ENCODE data around the gene DDIT3. TPM values are rescaled to one million over a fixed set of nuclear protein-coding genes. Genes with fewer than 3 reads are reported as not detected.

DDIT3 gene
- total and polyA plus RNA-seq, 2 of the 8 experiments (the other 6 are each of a cell fraction or from before 2014, with no cell fraction given): 4.9 to 5.7 TPM

DNA sequence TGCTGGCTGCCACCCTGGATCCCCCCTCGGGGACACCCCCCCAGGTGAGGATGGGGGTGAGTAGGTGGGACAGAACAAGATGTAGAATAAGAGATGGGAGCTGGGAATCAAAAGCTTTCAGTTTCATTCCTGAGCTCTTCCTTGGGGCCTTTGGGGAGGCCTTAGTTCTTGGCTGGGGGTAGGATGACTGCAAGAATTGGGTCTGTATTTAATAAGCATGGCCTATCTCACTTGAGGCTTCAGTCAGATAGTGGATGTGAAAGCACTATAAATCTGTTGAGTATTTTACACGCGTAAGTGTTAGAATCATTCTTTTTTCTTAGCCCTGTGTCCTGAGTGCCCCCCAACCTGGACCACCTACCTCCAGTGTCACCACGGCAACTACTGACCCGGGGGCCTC lies 6.9 kb upstream of the DDIT3 start:
- H2AFZ ChIP-seq (ENCODE audit: low read length): no peak overlapping the region
- no peak overlapping the region for H3K4ac ChIP-seq (replicated peaks; ENCODE audit: insufficient read length, low read depth, low read length)
- no peak overlapping the region for H2BK12ac ChIP-seq (ENCODE audit: low read depth, low read length)
- H3K9ac ChIP-seq (replicated peaks in 1 of 4; ENCODE audit: extremely low read depth in 1 of 4, low read depth in 3 of 4, low read length in 3 of 4): no peak overlapping the region
- no peak overlapping the region for H3K23ac ChIP-seq (ENCODE audit: insufficient read length)
- ChIA-PET POLR2A (ENCODE audit: partially characterized antibody) (interaction anchor here (0.7 to 7.3 kb wide), 13 partner anchors 9 to 208 kb away, joined by 3 to 56 read pairs (median 5); partner anchors contain the start of genes DCTN2 and INHBE), CTCF (ENCODE audit: partially characterized antibody) (interaction anchor here (0.6 to 4.8 kb wide), 5 partner anchors 9 to 1158 kb away, joined by 3 to 29 read pairs (median 5); partner anchors contain the start of gene GLI1)
- H4K8ac ChIP-seq (ENCODE audit: extremely low read depth, insufficient read depth, low read length): no peak overlapping the region
- no peak overlapping the region for H2BK15ac ChIP-seq (ENCODE audit: low read length)
- DNase-seq (ENCODE audit: low read depth in 1 of 2, low spot score in 2 of 2): no peak
- no peak overlapping the region for H2BK20ac ChIP-seq (ENCODE audit: low read length)
- H3K36me3 ChIP-seq (ENCODE audit: control insufficient read depth in 2 of 4, insufficient read depth in 4 of 4, low read length in 3 of 4): peaks cover 6 to 60% (median 24%) of the 10 kb centered on the region in 4 experiments; a peak in 7 of 8 replicates
- H4K20me1 ChIP-seq (replicated peaks in 1 of 2; ENCODE audit: control insufficient read depth in 1 of 2, insufficient read depth in 2 of 2, low read length in 2 of 2): peaks cover 3 to 13% of the 10 kb centered on the region in 2 experiments
- peaks cover 0 to 9% (median 4%) of the 10 kb centered on the region in 4 experiments; a peak in 3 of 7 replicates for H3K4me1 ChIP-seq (replicated peaks in 1 of 4; ENCODE audit: control insufficient read depth in 3 of 4, insufficient read depth in 4 of 4, low read length in 3 of 4)
- H3K27ac ChIP-seq (ENCODE audit: low read depth, low read length): no peak overlapping the region
- H3K79me1 ChIP-seq (ENCODE audit: low read depth, low read length): no peaks in the 10 kb centered on the region; the same call in 1 of the 2 replicates
- no peak overlapping the region for H3K56ac ChIP-seq (replicated peaks; ENCODE audit: insufficient read length, low read depth, low read length)
- no peak overlapping the region for H2BK5ac ChIP-seq (ENCODE audit: low read depth, low read length)
- peaks cover 0 to 9% of the 10 kb centered on the region in 2 experiments; a peak in 1 of 4 replicates for H3K79me2 ChIP-seq (ENCODE audit: control insufficient read depth in 1 of 2, insufficient read depth in 2 of 2, low read length in 2 of 2)
- H3K9me3 ChIP-seq (ENCODE audit: insufficient read depth in 2 of 2, low read depth in 1 of 2, low read length in 1 of 2): no peaks in the 10 kb centered on the region
- 88% methylated on average over 5 of the region's 5 CpGs; no CpG with 5 or more reads in 1 of the 2 experiments for WGBS, 2 experiments (ENCODE audit: extremely low coverage in 1 of 2, insufficient coverage in 1 of 2, insufficient read length in 1 of 2, insufficient replicate concordance in 2 of 2, low coverage in 1 of 2, low lambda C conversion rate in 2 of 2, missing lambda C conversion rate in 1 of 2)
- no peak for FAIRE-seq
- H3K18ac ChIP-seq (ENCODE audit: extremely low read depth, low read length): no peak overlapping the region
- no peak overlapping the region for H3K4me3 ChIP-seq (ENCODE audit: extremely low read depth in 1 of 4, insufficient read depth in 2 of 4, low read depth in 3 of 4, low read length in 4 of 4)
- H3K27me3 ChIP-seq (replicated peaks in 1 of 4; ENCODE audit: control insufficient read depth in 3 of 4, extremely low read depth in 1 of 4, insufficient read depth in 3 of 4, low read length in 3 of 4): peaks cover 0 to 1% (median 0%) of the 10 kb centered on the region in 4 experiments; a peak in 1 of 7 replicates
- H3K4me2 ChIP-seq (ENCODE audit: insufficient read depth in 1 of 2, low read depth in 2 of 2, low read length in 2 of 2): no peak overlapping the region
- no peak overlapping the region for H3K14ac ChIP-seq (ENCODE audit: insufficient read length)
- H4K91ac ChIP-seq (replicated peaks; ENCODE audit: insufficient read length, low read length): no peak overlapping the region
- H2BK120ac ChIP-seq (replicated peaks; ENCODE audit: low read depth, low read length): no peak overlapping the region
- H3K23me2 ChIP-seq (ENCODE audit: low read depth, low read length): peaks cover 5% of the 10 kb centered on the region; the same call in 1 of the 2 replicates
- H2AK5ac ChIP-seq (ENCODE audit: low read depth, low read length): no peak overlapping the region
- H4K5ac ChIP-seq (ENCODE audit: insufficient read length, low read depth, low read length): no peak overlapping the region
- TF ChIP-seq NANOG (IDR thresholded peaks at IDR 0.05; ENCODE audit: insufficient read depth, low read depth, low read length, poor library complexity, severe bottlenecking) (no peak), SIX5 (IDR thresholded peaks at IDR 0.05; ENCODE audit: low read depth, low read length) (no peak), CBX5 (IDR thresholded peaks at IDR 0.05; ENCODE audit: low read depth, low read length) (no peak), FOSL1 (IDR thresholded peaks at IDR 0.05; ENCODE audit: insufficient read depth, low read depth, low read length) (no peak), RBBP5 (IDR thresholded peaks at IDR 0.05; ENCODE audit: borderline replicate concordance, low read depth, low read length) (no peak), CREB1 (IDR thresholded peaks at IDR 0.05) (no peak), SUZ12 (IDR thresholded peaks at IDR 0.05; ENCODE audit: low read length) (no peak), EP300 (IDR thresholded peaks at IDR 0.05; ENCODE audit: borderline replicate concordance in 1 of 2, low read depth in 2 of 2, low read length in 2 of 2) (no peak), RFX5 (IDR thresholded peaks at IDR 0.05; ENCODE audit: borderline replicate concordance, low read depth, low read length) (no peak)
- TF ChIP-seq, protein P1, sequence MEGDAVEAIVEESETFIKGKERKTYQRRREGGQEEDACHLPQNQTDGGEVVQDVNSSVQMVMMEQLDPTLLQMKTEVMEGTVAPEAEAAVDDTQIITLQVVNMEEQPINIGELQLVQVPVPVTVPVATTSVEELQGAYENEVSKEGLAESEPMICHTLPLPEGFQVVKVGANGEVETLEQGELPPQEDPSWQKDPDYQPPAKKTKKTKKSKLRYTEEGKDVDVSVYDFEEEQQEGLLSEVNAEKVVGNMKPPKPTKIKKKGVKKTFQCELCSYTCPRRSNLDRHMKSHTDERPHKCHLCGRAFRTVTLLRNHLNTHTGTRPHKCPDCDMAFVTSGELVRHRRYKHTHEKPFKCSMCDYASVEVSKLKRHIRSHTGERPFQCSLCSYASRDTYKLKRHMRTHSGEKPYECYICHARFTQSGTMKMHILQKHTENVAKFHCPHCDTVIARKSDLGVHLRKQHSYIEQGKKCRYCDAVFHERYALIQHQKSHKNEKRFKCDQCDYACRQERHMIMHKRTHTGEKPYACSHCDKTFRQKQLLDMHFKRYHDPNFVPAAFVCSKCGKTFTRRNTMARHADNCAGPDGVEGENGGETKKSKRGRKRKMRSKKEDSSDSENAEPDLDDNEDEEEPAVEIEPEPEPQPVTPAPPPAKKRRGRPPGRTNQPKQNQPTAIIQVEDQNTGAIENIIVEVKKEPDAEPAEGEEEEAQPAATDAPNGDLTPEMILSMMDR (IDR thresholded peaks at IDR 0.05; ENCODE audit: control extremely low read depth in 1 of 3, insufficient read depth in 1 of 3, low read depth in 1 of 3, low read length in 3 of 3): no peak

Measured in H1 (cell line).